ENCODE data around the gene MRPL9. TPM values are rescaled to one million over a fixed set of nuclear protein-coding genes. Genes with fewer than 3 reads are reported as not detected.

The MRPL9 gene
- total and polyA plus RNA-seq, 10 of the 15 experiments (the other 5 are each of a cell fraction or from before 2014, with no cell fraction given): 35.7 to 161 (median 110) TPM

DNA sequence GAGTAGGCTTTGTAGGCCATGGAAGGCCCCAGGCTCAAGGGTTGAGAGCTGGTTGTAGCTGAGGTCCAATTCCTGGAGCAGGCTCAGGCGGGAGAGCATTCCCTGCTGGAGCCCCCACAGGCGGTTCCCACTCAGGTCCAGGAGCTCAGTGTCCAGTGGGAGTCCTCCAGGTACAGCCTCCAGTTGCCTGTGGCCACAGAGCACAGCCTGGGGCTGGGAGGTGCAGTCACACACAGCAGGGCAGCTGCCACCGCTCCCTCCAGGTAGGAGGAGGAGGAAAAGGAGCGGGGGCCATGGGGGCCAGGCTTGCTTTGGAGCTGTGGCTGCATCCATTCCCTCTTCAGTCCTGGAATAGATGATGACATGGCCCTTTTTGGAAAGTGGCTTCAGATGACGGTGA is 39.1 kb upstream of the MRPL9 start:
- no peak overlapping the region for H3K4me3 ChIP-seq
- H3K36me3 ChIP-seq (ENCODE audit: control insufficient read depth in 2 of 2, insufficient read depth in 2 of 2, low read length in 1 of 2): no peaks in the 10 kb centered on the region
- H3K27me3 ChIP-seq (replicated peaks in 1 of 2; ENCODE audit: control insufficient read depth in 2 of 2, insufficient read depth in 2 of 2, low read length in 1 of 2): peaks cover 0 to 11% of the 10 kb centered on the region in 2 experiments; a peak in 3 of 4 replicates
- H3K79me2 ChIP-seq (ENCODE audit: control insufficient read depth, insufficient read depth, low read length): no peaks in the 10 kb centered on the region
- no peak overlapping the region for H2AFZ ChIP-seq (ENCODE audit: control insufficient read depth, low read depth, low read length)
- no peak overlapping the region for H3K27ac ChIP-seq (ENCODE audit: control insufficient read depth, insufficient read depth)
- no peaks in the 10 kb centered on the region for H3K9me3 ChIP-seq (replicated peaks; ENCODE audit: control insufficient read depth, insufficient read depth, low read length)
- H4K20me1 ChIP-seq (ENCODE audit: control insufficient read depth, insufficient read depth): no peaks in the 10 kb centered on the region
- H3K4me1 ChIP-seq (ENCODE audit: control insufficient read depth, insufficient read depth, low read length): peaks cover 6% of the 10 kb centered on the region; the same call in 1 of the 2 replicates
- ChIA-PET SMC1A (ENCODE audit: uncharacterized antibody, unreplicated experiment) (interaction anchor here (1.4 kb wide), 1 partner anchor 35 kb away, joined by 4 read pairs; no protein-coding TSS in a partner anchor), POLR2A (interaction anchor here (0.6 kb wide), 1 partner anchor 40 kb away, joined by 3 read pairs; no protein-coding TSS in a partner anchor), CTCF (no interaction called here), RAD21 (ENCODE audit: unreplicated experiment) (no interaction called here)
- intact Hi-C loops (cut with micrococcal nuclease; ENCODE audit: unreplicated experiment) (no loop called here), in situ Hi-C loops (cut with MboI) (no loop called here)
- no peak overlapping the region for H3K9ac ChIP-seq (ENCODE audit: control insufficient read depth, insufficient read depth, low read length)
- WGBS (ENCODE audit: insufficient coverage, insufficient replicate concordance, low lambda C conversion rate, missing lambda C conversion rate): 53% methylated on average over 5 of the region's 5 CpGs
- no TSS peak for BruUV-seq (replicated peaks)
- H3K4me2 ChIP-seq (ENCODE audit: control insufficient read depth, insufficient read depth): no peak overlapping the region
- no peak for ATAC-seq
- no peak for FAIRE-seq
- DNase-seq (ENCODE audit: low read depth, low spot score): no peak
- no peak for TF ChIP-seq YBX1 (IDR thresholded peaks at IDR 0.05)
- TF ChIP-seq HCFC1 (IDR thresholded peaks at IDR 0.05; ENCODE audit: low read length): no peak
- TF ChIP-seq, protein P1, sequence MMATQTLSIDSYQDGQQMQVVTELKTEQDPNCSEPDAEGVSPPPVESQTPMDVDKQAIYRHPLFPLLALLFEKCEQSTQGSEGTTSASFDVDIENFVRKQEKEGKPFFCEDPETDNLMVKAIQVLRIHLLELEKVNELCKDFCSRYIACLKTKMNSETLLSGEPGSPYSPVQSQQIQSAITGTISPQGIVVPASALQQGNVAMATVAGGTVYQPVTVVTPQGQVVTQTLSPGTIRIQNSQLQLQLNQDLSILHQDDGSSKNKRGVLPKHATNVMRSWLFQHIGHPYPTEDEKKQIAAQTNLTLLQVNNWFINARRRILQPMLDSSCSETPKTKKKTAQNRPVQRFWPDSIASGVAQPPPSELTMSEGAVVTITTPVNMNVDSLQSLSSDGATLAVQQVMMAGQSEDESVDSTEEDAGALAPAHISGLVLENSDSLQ (IDR thresholded peaks at IDR 0.05): no peak
- no peak for TF ChIP-seq LARP7 (IDR thresholded peaks at IDR 0.05)
- TF ChIP-seq, protein P2, sequence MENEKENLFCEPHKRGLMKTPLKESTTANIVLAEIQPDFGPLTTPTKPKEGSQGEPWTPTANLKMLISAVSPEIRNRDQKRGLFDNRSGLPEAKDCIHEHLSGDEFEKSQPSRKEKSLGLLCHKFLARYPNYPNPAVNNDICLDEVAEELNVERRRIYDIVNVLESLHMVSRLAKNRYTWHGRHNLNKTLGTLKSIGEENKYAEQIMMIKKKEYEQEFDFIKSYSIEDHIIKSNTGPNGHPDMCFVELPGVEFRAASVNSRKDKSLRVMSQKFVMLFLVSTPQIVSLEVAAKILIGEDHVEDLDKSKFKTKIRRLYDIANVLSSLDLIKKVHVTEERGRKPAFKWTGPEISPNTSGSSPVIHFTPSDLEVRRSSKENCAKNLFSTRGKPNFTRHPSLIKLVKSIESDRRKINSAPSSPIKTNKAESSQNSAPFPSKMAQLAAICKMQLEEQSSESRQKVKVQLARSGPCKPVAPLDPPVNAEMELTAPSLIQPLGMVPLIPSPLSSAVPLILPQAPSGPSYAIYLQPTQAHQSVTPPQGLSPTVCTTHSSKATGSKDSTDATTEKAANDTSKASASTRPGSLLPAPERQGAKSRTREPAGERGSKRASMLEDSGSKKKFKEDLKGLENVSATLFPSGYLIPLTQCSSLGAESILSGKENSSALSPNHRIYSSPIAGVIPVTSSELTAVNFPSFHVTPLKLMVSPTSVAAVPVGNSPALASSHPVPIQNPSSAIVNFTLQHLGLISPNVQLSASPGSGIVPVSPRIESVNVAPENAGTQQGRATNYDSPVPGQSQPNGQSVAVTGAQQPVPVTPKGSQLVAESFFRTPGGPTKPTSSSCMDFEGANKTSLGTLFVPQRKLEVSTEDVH (IDR thresholded peaks at IDR 0.05; ENCODE audit: low read depth, partially characterized antibody): no peak
- no peak for TF ChIP-seq SMAD5 (IDR thresholded peaks at IDR 0.05; ENCODE audit: low read depth)
- no peak for TF ChIP-seq ETV6 (conservative IDR thresholded peaks at IDR 0.05 in 1 of 2, IDR thresholded peaks at IDR 0.05 in 1 of 2; ENCODE audit: borderline replicate concordance in 1 of 2, low read depth in 1 of 2)
- TF ChIP-seq IRF4 (IDR thresholded peaks at IDR 0.05; ENCODE audit: low read depth, low read length): no peak
- no peak for TF ChIP-seq MTA3 (IDR thresholded peaks at IDR 0.05; ENCODE audit: borderline replicate concordance, low read length)
- TF ChIP-seq, protein P3, sequence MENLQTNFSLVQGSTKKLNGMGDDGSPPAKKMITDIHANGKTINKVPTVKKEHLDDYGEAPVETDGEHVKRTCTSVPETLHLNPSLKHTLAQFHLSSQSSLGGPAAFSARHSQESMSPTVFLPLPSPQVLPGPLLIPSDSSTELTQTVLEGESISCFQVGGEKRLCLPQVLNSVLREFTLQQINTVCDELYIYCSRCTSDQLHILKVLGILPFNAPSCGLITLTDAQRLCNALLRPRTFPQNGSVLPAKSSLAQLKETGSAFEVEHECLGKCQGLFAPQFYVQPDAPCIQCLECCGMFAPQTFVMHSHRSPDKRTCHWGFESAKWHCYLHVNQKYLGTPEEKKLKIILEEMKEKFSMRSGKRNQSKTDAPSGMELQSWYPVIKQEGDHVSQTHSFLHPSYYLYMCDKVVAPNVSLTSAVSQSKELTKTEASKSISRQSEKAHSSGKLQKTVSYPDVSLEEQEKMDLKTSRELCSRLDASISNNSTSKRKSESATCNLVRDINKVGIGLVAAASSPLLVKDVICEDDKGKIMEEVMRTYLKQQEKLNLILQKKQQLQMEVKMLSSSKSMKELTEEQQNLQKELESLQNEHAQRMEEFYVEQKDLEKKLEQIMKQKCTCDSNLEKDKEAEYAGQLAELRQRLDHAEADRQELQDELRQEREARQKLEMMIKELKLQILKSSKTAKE (IDR thresholded peaks at IDR 0.05; ENCODE audit: low read depth, poor library complexity, severe bottlenecking): no peak
- TF ChIP-seq, protein P4, sequence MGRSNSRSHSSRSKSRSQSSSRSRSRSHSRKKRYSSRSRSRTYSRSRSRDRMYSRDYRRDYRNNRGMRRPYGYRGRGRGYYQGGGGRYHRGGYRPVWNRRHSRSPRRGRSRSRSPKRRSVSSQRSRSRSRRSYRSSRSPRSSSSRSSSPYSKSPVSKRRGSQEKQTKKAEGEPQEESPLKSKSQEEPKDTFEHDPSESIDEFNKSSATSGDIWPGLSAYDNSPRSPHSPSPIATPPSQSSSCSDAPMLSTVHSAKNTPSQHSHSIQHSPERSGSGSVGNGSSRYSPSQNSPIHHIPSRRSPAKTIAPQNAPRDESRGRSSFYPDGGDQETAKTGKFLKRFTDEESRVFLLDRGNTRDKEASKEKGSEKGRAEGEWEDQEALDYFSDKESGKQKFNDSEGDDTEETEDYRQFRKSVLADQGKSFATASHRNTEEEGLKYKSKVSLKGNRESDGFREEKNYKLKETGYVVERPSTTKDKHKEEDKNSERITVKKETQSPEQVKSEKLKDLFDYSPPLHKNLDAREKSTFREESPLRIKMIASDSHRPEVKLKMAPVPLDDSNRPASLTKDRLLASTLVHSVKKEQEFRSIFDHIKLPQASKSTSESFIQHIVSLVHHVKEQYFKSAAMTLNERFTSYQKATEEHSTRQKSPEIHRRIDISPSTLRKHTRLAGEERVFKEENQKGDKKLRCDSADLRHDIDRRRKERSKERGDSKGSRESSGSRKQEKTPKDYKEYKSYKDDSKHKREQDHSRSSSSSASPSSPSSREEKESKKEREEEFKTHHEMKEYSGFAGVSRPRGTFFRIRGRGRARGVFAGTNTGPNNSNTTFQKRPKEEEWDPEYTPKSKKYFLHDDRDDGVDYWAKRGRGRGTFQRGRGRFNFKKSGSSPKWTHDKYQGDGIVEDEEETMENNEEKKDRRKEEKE (IDR thresholded peaks at IDR 0.05): no peak
- TF ChIP-seq, protein P5, sequence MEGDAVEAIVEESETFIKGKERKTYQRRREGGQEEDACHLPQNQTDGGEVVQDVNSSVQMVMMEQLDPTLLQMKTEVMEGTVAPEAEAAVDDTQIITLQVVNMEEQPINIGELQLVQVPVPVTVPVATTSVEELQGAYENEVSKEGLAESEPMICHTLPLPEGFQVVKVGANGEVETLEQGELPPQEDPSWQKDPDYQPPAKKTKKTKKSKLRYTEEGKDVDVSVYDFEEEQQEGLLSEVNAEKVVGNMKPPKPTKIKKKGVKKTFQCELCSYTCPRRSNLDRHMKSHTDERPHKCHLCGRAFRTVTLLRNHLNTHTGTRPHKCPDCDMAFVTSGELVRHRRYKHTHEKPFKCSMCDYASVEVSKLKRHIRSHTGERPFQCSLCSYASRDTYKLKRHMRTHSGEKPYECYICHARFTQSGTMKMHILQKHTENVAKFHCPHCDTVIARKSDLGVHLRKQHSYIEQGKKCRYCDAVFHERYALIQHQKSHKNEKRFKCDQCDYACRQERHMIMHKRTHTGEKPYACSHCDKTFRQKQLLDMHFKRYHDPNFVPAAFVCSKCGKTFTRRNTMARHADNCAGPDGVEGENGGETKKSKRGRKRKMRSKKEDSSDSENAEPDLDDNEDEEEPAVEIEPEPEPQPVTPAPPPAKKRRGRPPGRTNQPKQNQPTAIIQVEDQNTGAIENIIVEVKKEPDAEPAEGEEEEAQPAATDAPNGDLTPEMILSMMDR (IDR thresholded peaks at IDR 0.05 in 2 of 3, conservative IDR thresholded peaks at IDR 0.05 in 1 of 3; ENCODE audit: control insufficient read depth in 2 of 3, extremely low read depth in 1 of 3, insufficient read depth in 1 of 3, low read depth in 3 of 3, low read length in 3 of 3): no peak
- no peak for TF ChIP-seq SP1 (IDR thresholded peaks at IDR 0.05; ENCODE audit: low read depth, low read length)
- TF ChIP-seq SREBF2 (IDR thresholded peaks at IDR 0.05; ENCODE audit: low read length): no peak

All from GM12878 (cell line).